G401.6 (cell line): Measurements from ENCODE around the gene MYO15A.

ENCODE experiments used
- FAIRE-seq: peaks from 2 replicates; lab custom pipeline; 2012; peaks lifted over from hg19 to GRCh38; lab: Jason Lieb, UNC

The MYO15A gene

DNA sequence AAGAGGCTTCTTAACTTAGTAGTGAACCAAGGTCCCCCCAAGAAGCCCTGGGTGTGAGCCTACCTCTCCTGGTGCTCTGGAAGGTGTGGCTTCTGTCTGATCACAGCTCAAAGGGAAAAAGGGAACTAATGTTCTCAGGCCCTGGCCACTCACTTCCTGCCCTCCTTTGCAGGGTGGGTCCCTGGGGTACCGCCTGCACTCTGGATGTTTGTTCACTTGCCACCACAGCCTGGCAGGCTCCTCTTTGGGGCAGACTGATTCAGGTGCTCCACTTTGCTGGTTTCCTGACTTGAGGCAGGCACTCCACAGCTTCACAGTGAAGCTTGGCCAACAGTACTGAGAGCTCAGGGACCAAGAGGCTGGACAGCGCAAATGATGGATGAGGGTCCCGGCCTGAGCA lies 5.9 kb upstream of the MYO15A start:
- no peak for FAIRE-seq

DNA sequence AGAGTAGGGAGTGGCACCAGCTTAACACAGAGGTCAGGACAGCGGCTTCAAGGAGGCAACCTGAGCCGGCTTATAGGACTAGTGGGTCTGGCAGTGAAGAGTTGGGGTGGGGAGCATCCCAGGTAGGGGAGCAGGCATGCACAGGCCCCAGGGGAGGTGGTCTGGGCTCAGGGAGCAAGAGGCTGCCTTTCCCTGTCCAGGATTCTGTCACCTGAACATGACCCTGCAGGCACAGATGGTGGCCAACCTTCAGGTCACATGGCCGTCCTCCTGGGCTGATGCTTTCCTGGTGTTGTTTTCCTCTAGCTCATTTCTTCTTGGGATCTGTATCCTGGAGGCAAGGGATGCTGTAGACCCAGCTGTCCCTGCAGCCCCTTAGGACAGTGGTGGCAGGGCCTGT lies 3.5 kb upstream of the MYO15A start:
- FAIRE-seq = no peak

DNA sequence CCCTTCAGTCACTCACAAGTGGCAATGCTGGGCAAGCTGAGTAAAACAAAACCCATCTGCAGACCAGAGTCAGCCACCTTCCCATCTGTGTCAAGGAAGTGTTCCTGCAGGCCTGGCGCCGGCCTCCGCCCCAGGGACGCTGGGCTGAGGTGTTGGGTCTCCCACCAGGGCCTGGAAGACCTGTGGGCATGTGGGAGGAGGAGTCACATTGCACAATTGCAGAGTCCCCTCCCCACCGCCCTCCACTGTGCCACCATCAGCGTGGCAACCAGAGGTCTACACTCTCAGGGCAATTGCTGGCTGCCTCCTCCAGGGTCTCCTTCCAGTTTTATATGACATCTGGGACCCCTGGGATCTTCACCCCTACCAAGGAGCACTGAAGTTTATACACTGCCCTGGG lies 3.0 kb upstream of the MYO15A start:
- FAIRE-seq = no peak

DNA sequence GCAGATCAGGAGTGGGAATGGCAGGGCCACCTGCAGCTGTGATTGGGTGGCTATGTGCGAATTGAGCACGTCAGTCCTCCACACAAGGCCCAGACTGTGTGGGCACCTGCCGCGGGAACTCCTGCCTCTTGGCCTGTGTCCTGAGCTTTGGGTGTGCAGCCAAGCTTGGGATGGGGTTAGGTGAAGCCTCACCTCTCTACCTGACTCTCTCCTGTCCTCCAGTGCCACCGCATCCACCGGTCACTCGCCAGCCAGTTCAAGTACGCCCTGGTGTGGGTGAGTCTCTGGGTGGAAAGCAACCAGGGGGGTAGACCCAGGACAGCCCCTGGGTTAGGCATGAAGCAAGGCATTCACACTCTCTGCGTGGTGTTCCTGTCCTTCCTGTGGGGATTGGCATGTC lies 2.3 kb upstream of the MYO15A start:
- FAIRE-seq = no peak

DNA sequence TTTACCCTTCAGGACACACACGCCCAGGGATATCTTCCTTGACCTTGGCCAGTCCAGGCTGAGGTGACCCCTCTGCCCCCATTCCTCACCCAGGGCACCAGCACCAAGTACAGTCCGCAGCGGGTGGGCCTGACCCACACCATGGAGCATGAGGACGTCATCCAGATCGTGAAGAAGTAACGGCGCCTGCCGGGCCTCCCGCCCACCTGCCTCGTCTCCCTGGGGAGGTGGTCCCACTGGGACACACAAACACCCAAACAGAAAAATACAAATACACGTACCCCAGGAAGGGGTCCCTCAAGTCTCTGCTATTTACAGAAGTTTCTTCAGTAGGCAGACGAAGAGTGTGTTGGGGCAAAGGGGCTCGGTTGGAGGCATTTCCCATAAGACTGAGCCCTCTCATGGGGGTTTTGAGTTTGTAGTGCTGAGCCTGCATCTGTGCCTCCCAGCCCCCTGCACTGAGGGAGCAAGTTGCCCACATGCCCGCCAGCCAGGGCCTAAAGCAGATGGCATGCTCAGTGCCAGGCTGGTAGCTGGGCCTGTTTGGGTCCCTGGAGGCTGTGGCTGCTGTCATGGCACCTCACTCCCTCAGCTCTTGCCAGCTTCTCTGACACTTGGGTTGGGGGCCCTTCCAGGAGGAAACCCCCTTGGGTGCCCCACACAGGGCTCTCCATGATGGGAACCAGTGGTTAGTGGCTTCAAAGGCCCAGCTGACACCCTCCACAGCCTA lies 1.3 kb upstream of the MYO15A start:
- FAIRE-seq = no peak

DNA sequence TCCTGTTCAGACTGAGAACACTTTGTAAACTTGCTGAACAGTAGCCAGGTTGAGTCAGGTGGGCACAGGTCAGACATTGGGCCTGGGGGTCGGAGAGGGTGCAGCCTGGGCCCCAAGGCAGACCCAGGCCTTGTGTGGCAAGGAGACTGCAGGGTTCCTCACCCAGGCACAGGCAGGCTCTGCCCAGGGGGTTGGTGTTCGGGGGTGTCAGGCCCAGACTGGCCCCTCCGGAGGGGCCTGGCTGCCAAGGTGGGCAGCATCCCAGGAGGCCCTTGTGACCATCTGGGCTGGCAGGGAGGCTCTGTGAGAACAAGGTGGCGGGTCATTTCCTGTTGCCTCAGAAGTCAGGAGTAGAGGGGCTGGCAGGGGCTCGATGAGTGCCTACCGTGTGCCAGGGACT lies 585 bp upstream of the MYO15A start:
- no peak for FAIRE-seq

DNA sequence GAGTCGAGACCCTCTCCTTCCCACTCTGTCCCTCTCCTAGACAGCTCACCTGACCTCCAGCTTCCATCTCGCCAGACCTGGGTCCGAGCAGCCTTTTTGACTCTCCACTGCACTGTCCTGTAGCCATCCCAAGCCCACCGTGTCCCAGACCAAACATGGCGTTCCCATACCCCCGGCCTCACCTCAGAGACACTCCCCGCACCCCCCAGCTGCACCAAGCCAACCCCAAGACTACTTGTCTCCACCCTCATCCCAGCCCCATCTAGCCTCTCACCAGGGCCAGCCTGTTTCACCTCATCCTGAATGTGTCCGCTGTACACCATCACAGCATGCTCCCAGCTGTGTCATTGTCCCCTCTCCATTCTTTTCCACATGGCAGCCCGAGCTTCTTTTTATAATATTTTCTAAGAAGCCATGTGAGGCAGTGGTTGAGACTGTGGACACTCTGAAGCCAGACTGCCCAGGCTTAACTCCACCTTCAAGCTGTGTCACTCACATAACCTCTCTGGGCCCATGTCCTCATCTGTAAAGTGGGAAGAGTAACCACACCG lies 1.5 kb downstream of the MYO15A start:
- no peak for FAIRE-seq

DNA sequence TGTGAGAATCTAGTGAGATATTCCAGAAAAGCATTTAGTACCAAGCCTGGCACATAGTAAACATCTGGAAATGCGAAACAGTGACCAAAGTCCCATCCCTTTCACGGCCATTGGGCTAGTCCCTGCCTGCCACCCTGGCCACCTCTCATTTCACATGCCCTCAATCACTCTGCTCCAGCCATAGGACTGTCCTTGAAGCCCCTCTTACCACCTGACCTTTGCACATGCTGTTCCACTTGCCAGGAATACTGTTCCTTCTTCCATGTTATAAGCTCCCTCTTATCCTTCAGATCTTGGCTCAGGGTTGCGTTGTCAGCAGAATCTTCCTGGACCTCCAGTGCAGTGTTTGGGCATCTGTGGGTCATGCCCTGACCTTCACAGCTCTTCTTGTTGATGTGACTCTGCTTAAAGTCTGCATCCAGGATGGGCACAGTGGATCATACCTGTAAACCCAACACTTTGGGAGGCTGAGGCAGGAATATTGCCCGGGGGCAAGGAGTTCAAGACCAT lies 2.1 kb downstream of the MYO15A start:
- FAIRE-seq = no peak

DNA sequence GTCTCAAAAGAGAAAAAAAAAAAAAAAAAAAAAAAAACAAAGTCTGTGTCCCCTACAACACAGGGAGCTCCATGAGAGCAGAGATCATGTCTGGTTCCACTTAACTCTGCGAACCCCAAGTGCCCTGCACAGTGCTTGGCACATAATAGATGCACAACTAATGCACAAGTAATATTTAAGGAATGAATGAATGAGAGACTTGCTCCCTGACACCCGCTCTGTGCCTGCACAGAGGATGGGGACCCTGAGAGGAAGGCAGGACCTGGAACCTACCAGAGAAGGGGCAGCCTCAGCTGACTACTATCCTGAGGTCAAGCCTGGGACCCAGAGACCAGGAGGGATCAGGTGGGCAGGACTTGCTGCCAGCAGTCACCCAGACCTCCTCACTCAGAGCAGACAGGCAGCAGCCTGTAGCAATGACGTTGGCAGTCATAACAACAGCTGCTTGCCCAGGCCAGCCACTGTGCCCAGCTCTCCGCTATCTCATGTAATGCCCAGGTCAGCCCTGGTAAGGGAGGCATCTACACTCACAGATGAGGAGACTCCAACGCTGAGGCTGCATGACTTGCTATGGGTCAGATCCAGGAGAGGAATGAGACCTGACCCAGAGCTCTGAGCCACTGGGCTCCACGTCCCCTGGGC lies 2.9 kb downstream of the MYO15A start:
- FAIRE-seq = no peak

DNA sequence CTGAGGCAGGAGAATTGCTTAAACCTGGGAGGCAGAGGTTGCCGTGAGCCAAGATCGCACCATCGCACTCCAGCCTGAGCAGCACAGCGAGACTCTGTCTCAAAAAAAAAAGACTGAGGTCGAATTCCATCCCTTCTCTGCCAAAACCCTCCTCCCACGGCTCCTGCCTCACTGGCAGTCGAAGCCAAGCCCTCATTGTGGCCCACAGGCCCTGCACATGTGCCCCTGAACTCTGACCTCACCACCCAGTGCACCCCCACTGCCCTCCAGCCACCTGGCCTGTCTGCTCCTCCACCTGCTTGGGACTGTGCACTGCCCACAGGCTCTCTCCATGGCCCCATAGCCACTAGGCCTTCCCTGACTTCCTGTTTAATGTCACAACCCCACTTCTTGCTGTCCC lies 7.0 kb downstream of the MYO15A start:
- no peak for FAIRE-seq

DNA sequence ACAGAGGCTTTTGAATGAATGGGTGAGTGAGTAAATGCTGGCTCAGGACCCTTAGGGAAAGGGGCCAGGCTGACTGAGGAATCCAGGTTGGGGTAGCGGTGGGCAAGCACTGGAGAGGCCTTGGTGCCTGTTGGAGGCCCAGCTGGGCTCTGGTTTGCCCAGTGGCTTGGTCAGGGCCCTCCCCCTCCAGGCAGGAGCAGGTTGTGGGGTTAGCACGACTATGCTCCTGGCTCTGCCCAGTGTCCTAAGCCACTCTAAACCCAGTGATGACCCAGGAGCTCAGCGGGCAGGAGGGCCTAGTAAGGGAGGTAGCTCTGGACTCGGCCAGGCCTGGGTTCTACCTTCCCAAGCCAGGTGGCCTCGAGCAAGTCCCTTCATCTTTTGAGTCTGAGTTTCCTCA lies 7.5 kb downstream of the MYO15A start:
- no peak for FAIRE-seq

DNA sequence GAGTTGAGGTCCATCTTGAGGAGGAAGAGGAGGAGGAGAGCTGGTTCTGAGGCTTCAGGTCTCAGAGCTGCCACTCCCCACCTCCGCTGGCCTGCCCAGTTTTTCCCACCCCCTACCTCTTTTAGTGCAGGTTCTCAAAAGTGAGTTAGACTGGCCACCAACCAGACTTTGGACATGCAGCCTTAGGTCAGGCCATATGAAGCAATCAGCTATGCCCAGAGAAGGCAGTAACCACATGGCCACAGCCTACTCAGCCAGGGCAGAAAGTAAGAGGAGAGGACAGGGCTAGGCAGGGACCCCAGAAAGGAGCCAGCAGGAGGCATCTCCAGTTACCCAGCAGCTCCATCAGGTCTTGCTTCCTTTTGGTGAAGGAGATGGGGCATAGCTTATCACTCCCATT lies 9.0 kb downstream of the MYO15A start:
- FAIRE-seq = no peak

DNA sequence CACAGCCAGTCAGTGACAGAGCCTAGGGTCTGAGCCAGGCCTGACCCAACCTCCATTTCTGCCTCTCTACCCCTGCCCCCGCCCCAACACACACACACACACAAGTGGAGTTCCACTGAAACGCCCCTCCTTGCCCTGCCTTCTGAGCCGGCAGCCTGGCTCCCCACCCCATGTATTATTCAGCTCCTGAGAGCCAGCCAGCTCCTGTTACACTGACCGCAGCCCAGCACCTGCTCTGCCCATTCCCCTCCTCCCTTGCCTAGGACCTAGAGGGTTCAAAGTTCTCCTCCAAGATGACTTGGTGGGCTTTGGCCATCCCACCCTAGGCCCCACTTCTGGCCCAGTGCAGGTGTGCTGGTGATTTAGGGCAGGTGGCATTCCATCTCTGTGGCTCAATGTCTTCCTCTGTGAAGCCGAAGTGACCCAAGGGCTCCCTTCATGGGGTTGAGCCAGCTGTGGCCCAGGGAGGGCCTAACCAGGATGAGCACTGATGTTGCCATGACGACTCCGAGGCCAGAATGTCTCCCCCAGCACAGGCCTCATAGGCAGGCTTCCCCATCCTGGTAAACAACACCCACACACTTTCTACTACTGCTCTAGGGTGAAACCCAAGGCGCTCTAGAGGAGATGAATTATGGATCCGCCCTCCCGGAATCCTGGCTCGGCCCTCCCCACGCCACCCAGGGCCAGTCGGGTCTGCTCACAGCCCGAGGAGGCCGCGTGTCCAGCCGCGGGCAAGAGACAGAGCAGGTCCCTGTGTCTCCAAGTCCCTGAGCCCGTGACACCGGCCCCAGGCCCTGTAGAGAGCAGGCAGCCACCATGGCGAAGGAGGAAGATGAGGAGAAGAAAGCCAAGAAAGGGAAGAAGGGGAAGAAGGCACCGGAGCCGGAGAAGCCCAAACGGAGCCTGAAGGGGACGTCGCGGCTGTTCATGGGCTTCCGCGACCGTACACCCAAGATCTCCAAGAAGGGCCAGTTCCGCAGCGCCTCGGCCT lies 9.7 kb downstream of the MYO15A start:
- FAIRE-seq = no peak

DNA sequence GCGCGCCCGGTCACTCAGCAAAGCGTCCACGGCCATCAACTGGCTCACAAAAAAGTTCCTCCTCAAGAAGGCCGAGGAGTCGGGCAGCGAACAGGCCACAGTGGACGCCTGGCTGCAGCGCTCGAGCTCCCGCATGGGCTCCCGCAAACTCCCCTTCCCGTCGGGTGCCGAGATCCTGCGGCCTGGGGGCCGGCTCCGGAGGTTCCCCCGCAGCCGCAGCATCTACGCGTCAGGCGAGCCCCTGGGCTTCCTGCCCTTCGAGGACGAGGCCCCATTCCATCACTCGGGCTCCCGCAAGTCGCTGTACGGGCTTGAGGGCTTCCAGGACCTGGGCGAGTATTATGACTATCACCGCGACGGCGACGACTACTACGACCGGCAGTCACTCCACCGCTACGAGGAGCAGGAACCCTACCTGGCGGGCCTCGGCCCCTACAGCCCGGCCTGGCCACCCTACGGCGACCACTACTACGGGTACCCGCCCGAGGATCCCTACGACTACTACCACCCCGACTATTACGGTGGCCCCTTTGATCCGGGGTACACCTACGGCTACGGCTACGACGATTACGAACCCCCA lies 10.7 kb downstream of the MYO15A start:
- no peak for FAIRE-seq

DNA sequence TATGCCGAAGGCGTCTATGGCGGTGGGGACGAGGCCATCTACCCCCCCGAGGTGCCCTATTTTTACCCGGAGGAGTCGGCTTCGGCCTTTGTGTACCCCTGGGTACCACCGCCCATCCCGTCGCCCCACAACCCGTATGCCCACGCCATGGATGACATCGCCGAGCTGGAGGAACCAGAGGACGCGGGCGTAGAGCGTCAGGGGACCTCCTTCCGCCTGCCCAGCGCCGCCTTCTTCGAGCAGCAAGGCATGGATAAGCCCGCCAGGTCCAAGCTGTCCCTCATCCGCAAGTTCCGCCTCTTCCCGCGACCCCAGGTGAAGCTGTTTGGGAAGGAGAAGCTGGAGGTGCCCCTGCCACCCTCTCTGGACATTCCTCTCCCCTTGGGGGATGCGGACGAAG lies 11.4 kb downstream of the MYO15A start:
- FAIRE-seq = no peak

DNA sequence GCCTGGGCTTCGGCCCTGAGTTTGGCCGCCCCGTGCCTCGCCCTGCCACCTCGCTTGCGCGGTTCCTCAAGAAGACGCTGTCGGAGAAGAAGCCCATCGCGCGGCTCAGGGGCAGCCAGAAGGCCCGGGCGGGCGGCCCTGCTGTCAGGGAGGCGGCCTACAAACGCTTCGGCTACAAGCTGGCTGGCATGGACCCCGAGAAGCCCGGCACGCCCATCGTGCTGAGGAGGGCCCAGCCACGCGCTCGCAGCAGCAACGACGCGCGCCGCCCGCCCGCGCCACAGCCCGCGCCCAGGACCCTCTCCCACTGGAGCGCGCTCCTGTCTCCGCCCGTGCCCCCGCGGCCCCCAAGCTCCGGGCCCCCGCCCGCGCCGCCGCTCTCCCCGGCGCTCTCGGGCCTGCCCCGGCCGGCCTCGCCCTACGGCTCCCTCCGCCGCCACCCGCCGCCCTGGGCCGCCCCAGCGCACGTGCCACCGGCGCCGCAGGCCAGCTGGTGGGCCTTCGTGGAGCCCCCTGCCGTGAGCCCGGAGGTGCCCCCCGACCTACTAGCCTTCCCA lies 12.0 kb downstream of the MYO15A start:
- FAIRE-seq = no peak

DNA sequence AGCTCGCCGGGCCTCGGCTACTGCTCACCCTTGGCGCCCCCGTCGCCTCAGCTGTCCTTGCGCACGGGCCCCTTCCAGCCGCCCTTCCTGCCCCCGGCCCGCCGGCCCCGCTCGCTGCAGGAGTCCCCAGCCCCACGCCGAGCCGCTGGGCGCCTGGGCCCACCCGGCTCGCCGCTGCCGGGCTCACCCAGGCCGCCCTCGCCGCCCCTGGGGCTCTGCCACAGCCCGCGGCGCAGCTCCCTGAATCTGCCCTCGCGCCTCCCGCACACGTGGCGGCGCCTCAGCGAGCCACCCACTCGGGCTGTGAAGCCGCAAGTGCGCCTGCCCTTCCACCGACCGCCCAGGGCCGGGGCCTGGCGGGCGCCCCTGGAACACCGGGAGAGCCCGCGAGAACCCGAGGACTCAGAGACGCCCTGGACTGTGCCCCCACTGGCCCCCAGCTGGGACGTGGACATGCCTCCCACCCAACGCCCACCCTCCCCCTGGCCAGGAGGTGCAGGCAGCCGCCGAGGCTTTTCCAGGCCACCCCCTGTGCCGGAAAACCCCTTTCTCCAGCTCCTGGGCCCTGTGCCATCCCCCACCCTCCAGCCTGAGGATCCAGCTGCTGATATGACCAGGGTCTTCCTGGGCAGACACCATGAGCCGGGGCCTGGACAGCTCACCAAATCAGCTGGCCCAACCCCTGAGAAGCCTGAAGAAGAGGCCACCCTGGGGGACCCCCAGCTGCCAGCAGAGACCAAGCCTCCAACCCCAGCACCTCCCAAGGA lies 12.8 kb downstream of the MYO15A start:
- FAIRE-seq = no peak

DNA sequence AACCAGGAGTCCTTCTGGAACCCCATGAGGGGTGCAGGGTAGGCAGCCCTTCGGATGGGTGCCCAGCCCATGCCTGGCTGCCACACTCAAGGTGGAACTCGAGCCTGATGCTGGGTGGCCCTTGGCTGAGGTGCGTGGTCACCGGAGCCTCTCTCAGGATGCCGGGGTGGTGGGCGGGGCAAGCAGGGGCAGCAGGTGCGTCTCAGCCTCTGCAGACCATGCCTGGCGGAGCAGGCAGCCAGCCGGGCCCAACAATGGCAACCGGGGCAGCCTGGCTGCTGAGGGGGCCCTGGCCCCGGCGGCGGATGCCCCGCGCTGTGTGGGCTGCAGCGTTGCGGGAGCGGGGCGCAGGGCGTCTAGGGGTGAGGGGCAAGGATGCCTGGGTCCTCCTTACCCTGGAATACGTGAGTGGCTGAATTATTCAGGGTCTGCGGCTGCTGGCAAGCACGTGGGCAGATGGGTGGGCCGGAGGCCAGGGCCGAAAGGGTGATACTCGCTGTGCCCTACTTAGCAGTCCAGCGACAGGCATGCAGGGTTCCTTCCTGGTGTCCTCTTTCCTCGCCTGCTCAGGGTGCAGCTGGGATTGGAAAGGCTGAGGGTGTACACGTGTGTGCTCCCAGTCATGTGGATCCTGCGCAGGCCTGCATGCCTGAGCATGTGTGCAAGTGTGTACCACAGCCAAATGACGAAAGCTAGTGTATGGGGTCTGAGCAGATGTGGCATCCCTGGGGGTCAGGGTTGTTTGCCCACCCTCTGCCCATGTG lies 14.6 kb downstream of the MYO15A start:
- FAIRE-seq = no peak

DNA sequence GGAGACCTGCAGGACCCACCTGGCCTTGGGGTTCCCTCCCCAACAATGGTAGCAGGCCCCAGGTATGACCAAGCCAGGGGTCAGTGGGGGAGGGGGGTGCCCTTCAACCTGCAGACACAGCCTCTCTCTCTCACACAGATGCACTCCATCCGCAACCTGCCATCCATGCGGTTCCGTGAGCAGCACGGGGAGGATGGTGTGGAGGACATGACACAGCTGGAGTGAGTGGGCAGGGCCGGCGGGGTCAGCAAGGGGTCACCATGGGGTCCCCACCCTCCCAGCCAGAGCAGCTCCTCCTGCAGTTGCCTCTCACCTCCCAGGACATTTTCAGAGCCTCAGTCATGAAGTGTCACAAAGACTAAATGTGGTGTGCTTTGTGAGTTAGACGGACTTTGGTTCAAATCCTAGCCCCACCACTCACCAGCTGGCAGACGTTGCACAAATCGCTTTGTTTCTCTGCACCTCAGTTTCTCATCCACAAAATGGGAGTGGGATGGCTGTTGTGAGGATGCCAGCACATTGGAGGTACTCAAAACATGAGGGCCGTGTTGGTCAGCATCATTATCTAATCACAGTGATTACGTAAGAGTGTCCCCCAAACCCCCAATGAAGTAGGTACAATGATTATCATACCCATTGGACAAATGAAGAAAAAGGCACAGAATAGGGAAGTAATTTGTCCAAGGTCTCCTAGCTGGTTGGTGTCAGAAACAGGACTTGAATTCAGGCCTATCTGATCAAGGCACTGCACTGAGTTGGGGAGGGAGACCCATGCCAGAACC lies 16.0 kb downstream of the MYO15A start:
- no peak for FAIRE-seq
